CD14-positive monocyte (primary cell): ENCODE results near the gene SMIM35. TPM values are rescaled to one million over a fixed set of nuclear protein-coding genes. Genes with fewer than 3 reads are reported as not detected.

Experiments used
- DNase-seq, 3 donors: peaks; one replicate each; pipeline ENCODE4 v3.0.0-alpha.2; 2011 to 2022
- H2AFZ ChIP-seq: 2 replicates; pipeline ENCODE4 v1.6.0; 2012; ENCODE audit warnings: mild to moderate bottlenecking, low read depth, low read length, inconsistent platforms; ENCODE audit not compliant: insufficient read depth, poor library complexity, severe bottlenecking
- H3K27ac ChIP-seq, 2 donors: 1 replicate in 1 of 2; 2 replicates in 1 of 2; pipeline ENCODE4 v1.5.1; 2012 to 2013; ENCODE audit warnings: low read length in 2 of 2, control low read depth in 1 of 2, inconsistent platforms in 1 of 2, low read depth in 1 of 2, mild to moderate bottlenecking in 1 of 2
- H3K27me3 ChIP-seq, 2 donors: one replicate each; pipeline versions ENCODE4 v1.6.0 to v1.6.1; 2011 to 2013; ENCODE audit warnings: low read length in 2 of 2; ENCODE audit not compliant: control insufficient read depth in 2 of 2, insufficient read depth in 2 of 2
- H3K36me3 ChIP-seq, 2 donors: replicated peaks in 1 of 2; 1 replicate in 1 of 2; 2 replicates in 1 of 2; pipeline versions ENCODE4 v1.5.1 to v1.6.1; 2012 to 2013; ENCODE audit warnings: low read length in 2 of 2, control low read depth in 1 of 2, inconsistent platforms in 1 of 2, mild to moderate bottlenecking in 1 of 2; ENCODE audit not compliant: insufficient read depth in 2 of 2, control insufficient read depth in 1 of 2
- H3K4me1 ChIP-seq, 2 donors: 1 replicate in 1 of 2; 2 replicates in 1 of 2; pipeline versions ENCODE4 v1.5.1 to v1.6.1; 2012 to 2013; ENCODE audit warnings: low read length in 2 of 2, control low read depth in 1 of 2, inconsistent platforms in 1 of 2, mild to moderate bottlenecking in 1 of 2, moderate library complexity in 1 of 2; ENCODE audit not compliant: insufficient read depth in 2 of 2, control insufficient read depth in 1 of 2
- H3K4me2 ChIP-seq: replicated peaks from 2 replicates; pipeline ENCODE3; 2012; ENCODE audit warnings: low read length, moderate library complexity, mild to moderate bottlenecking; ENCODE audit not compliant: poor library complexity, severe bottlenecking; ENCODE audit errors: extremely low read depth
- H3K4me3 ChIP-seq, 3 experiments: fragments of 200-600 bp in 1 of 3; sonication (generic) in 1 of 3; replicated peaks in 1 of 3; 1 replicate in 2 of 3; 2 replicates in 1 of 3; pipeline ENCODE4 v1.5.1; 2011 to 2013; ENCODE audit warnings: low read length in 3 of 3, mild to moderate bottlenecking in 3 of 3, control low read depth in 2 of 3, low read depth in 2 of 3, inconsistent platforms in 1 of 3, moderate library complexity in 1 of 3
- H3K79me2 ChIP-seq: 2 replicates; pipeline ENCODE4 v1.6.0; 2012; ENCODE audit warnings: mild to moderate bottlenecking, control low read depth, inconsistent platforms, low read length, moderate library complexity; ENCODE audit not compliant: insufficient read depth
- H3K9ac ChIP-seq: 2 replicates; pipeline ENCODE4 v1.6.0; 2017; ENCODE audit warnings: low read length, mild to moderate bottlenecking; ENCODE audit not compliant: insufficient read depth, poor library complexity, severe bottlenecking
- H3K9me3 ChIP-seq, 2 donors: replicated peaks in 1 of 2; 1 replicate in 1 of 2; 2 replicates in 1 of 2; pipeline versions ENCODE4 v1.5.1 to v1.6.1; 2012 to 2013; ENCODE audit warnings: low read length in 2 of 2, control low read depth in 1 of 2; ENCODE audit not compliant: control insufficient read depth in 1 of 2, insufficient read depth in 1 of 2
- H4K20me1 ChIP-seq: 2 replicates; pipeline ENCODE4 v1.6.0; 2012; ENCODE audit warnings: mild to moderate bottlenecking, low read length, control low read depth, moderate library complexity; ENCODE audit not compliant: insufficient read depth
- H3K27ac Mint-ChIP-seq, 7 donors: one replicate each; pipeline ENCODE4 v1.8.0; 2020; ENCODE audit warnings: mild to moderate bottlenecking in 7 of 7, mixed read lengths in 7 of 7, moderate library complexity in 6 of 7, inconsistent platforms in 2 of 7
- H3K27me3 Mint-ChIP-seq, 3 donors: one replicate each; pipeline ENCODE4 v1.8.0; 2021 to 2022; ENCODE audit warnings: low read depth in 3 of 3, mild to moderate bottlenecking in 3 of 3, mixed read lengths in 3 of 3, moderate library complexity in 3 of 3, inconsistent platforms in 1 of 3
- H3K36me3 Mint-ChIP-seq, 2 donors: one replicate each; pipeline ENCODE4 v1.8.0; 2020; ENCODE audit warnings: mixed read lengths in 2 of 2, inconsistent platforms in 1 of 2, mild to moderate bottlenecking in 1 of 2
- H3K4me1 Mint-ChIP-seq: one replicate; pipeline ENCODE4 v1.8.0; 2020; ENCODE audit warnings: mild to moderate bottlenecking, mixed read lengths
- H3K4me3 Mint-ChIP-seq, 2 donors: one replicate each; pipeline ENCODE4 v1.8.0; 2020; ENCODE audit warnings: mild to moderate bottlenecking in 2 of 2, mixed read lengths in 2 of 2, moderate library complexity in 1 of 2
- H3K9me3 Mint-ChIP-seq, 7 donors: one replicate each; pipeline ENCODE4 v1.8.0; 2020 to 2022; ENCODE audit warnings: mixed read lengths in 7 of 7, mild to moderate bottlenecking in 6 of 7, moderate library complexity in 6 of 7, inconsistent platforms in 2 of 7
- WGBS: methylation state at CpG from one replicate; pipeline ENCODE4 v1.1.5; 2013; ENCODE audit warnings: missing lambda C conversion rate; ENCODE audit not compliant: insufficient coverage; 5-methylcytosine and 5-hydroxymethylcytosine counted together
- intact Hi-C, 2 donors: fragments of 100-400 bp; cut with micrococcal nuclease; formaldehyde crosslinking; loops; one replicate each; pipeline versions ENCODE4 v1.15.0 to v1.15.1; 2023
- polyA plus RNA-seq, 3 donors: library from polyadenylated mRNA; depleted of rRNA in 1 of 3; unstranded in 2 of 3; stranded (reverse) in 1 of 3; fragments of 300-500 nt in 2 of 3; fragments of >200 nt in 1 of 3; fragmentation: Illumina TruSeq in 2 of 3; gene quantifications; 1 replicate in 2 of 3; 2 replicates in 1 of 3; pipeline ENCODE4 v1.2.3, GENCODE V29; 2012 to 2021
- TF ChIP-seq, protein P1 (sequence below): fragments of 200-600 bp; IDR thresholded peaks from one replicate; pipeline ENCODE4 v1.8.0; 2022; ENCODE audit warnings: antibody characterized with exemption, mild to moderate bottlenecking

Gene SMIM35
- polyA plus RNA-seq, 3 donors = 0.05 to 0.29 (median 0.11) TPM

DNA sequence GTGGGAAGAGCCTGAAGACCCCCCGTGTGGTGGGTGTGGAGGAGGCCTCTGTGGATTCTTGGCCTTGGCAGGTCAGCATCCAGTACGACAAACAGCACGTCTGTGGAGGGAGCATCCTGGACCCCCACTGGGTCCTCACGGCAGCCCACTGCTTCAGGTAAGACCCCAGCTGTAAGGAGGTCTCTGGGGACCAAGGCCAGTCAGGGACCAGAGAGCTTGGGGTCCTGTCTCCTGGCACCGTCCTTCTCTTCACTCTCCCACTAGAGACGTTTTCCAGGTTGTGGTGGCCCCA lies 24.9 kb upstream of the SMIM35 start:
- Histone ChIP-seq H3K9ac (no peak overlapping the region), H3K79me2 (no peaks in the 10 kb centered on the region), H3K4me1 (no peaks in the 10 kb centered on the region), H3K4me2 (no peak overlapping the region), H4K20me1 (no peaks in the 10 kb centered on the region), H3K9me3 (no peaks in the 10 kb centered on the region), H3K36me3 (no peaks in the 10 kb centered on the region), H3K27ac (no peak overlapping the region), H3K4me3 (no peak overlapping the region), H3K27me3 (no peaks in the 10 kb centered on the region), H2AFZ (no peak overlapping the region)
- Mint-ChIP-seq H3K4me3 (no peak overlapping the region), H3K27me3 (peaks cover 0 to 3% (median 2%) of the 10 kb centered on the region in 3 donors), H3K9me3 (no peaks in the 10 kb centered on the region), H3K36me3 (no peaks in the 10 kb centered on the region), H3K27ac (peak overlapping the region in 1 of 7 donors; percentile 42), H3K4me1 (peaks cover 9% of the 10 kb centered on the region)
- TF ChIP-seq, protein P1, sequence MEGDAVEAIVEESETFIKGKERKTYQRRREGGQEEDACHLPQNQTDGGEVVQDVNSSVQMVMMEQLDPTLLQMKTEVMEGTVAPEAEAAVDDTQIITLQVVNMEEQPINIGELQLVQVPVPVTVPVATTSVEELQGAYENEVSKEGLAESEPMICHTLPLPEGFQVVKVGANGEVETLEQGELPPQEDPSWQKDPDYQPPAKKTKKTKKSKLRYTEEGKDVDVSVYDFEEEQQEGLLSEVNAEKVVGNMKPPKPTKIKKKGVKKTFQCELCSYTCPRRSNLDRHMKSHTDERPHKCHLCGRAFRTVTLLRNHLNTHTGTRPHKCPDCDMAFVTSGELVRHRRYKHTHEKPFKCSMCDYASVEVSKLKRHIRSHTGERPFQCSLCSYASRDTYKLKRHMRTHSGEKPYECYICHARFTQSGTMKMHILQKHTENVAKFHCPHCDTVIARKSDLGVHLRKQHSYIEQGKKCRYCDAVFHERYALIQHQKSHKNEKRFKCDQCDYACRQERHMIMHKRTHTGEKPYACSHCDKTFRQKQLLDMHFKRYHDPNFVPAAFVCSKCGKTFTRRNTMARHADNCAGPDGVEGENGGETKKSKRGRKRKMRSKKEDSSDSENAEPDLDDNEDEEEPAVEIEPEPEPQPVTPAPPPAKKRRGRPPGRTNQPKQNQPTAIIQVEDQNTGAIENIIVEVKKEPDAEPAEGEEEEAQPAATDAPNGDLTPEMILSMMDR = no peak
- DNase-seq = no peak
- WGBS = 100% methylated on average over 4 of the region's 6 CpGs
- intact Hi-C loops = no loop called here

DNA sequence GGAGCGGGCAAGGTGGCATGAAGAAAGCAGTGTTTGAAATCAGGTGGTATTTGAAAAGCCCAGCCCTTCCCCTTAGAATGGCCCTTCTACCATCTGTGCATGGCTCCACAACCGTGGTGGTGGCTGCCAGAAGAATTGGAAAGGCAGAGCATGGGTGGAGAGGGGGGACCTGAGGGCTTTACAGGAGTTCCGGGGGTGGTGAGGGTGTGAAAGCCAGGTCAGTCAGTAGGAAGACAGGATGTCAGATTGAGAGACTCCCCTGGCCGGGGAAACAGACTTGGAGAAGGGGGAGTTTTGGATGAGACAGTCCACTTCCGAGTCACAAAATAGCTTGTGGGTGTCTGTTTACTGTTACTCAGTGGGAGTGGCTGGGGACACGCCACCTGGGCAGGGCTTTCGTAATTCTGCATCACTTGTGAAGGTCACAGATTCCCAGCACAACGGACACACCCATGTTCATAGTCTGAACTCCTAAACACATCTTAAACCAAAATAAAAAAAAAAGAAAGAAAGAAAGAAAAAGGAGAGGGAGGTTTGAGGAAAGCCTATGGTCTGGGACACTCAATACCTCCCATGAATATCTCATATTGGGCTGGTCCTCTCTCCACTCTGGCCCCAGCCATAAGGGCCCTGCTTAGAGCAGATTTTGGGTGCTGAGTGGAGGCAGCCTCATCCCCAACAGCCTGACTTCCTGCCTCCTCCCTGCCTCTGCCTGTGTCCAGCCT lies 24.4 kb upstream of the SMIM35 start:
- Histone ChIP-seq H3K4me3 (no peak overlapping the region), H3K36me3 (no peaks in the 10 kb centered on the region), H3K79me2 (no peaks in the 10 kb centered on the region), H4K20me1 (no peaks in the 10 kb centered on the region), H3K4me1 (no peaks in the 10 kb centered on the region), H2AFZ (no peak overlapping the region), H3K9me3 (no peaks in the 10 kb centered on the region), H3K27me3 (no peaks in the 10 kb centered on the region), H3K4me2 (no peak overlapping the region), H3K9ac (no peak overlapping the region), H3K27ac (no peak overlapping the region)
- DNase-seq = no peak
- no peak overlapping the region for H3K4me3 Mint-ChIP-seq
- TF ChIP-seq, protein P1 = no peak
- intact Hi-C loops = no loop called here
- no peaks in the 10 kb centered on the region for H3K9me3 Mint-ChIP-seq
- H3K27ac Mint-ChIP-seq = no peak overlapping the region
- peaks cover 0 to 3% (median 2%) of the 10 kb centered on the region in 3 donors for H3K27me3 Mint-ChIP-seq
- H3K4me1 Mint-ChIP-seq = peaks cover 9% of the 10 kb centered on the region
- no peaks in the 10 kb centered on the region for H3K36me3 Mint-ChIP-seq
- 100% methylated on average over 1 of the region's 8 CpGs for WGBS
